Measurements from ENCODE around the gene CTNNA2.

CTNNA2 gene
- total RNA-seq: 0 to 0.04 reads per million in 2 experiments

GRCh38 chr2:79512442-79513401, at the start of gene CTNNA2:
Gene CTNNA2 (plus strand): TSS chr2:79513051.
- DNase-seq (ENCODE audit: low read depth): no peak

- no peak for DNase-seq (ENCODE audit: low read depth)
Measured at GRCh38 chr2:79487399-79487798, 25.5 kb upstream of the CTNNA2 start.

GRCh38 chr2:79511320-79511951, 1.4 kb upstream of the CTNNA2 start:
- DNase-seq (ENCODE audit: low read depth): no peak

GRCh38 chr2:79513711-79514110, 860 bp downstream of the CTNNA2 start:
- DNase-seq (ENCODE audit: low read depth): no peak

- no peak for DNase-seq (ENCODE audit: low read depth)
Measured at GRCh38 chr2:79529636-79530035, 16.8 kb downstream of the CTNNA2 start.

- no peak for DNase-seq (ENCODE audit: low read depth)
Measured at GRCh38 chr2:79530443-79530842, 17.6 kb downstream of the CTNNA2 start.

- no peak for DNase-seq (ENCODE audit: low read depth)
Measured at GRCh38 chr2:79547568-79547967, 34.7 kb downstream of the CTNNA2 start.

- DNase-seq (ENCODE audit: low read depth): no peak
Measured at GRCh38 chr2:79552653-79553052, 39.8 kb downstream of the CTNNA2 start.

GRCh38 chr2:79554899-79555298, 42.0 kb downstream of the CTNNA2 start:
- no peak for DNase-seq (ENCODE audit: low read depth)

- no peak for DNase-seq (ENCODE audit: low read depth)
Measured at GRCh38 chr2:79564065-79564464, 51.2 kb downstream of the CTNNA2 start.

- DNase-seq (ENCODE audit: low read depth): no peak
Measured at GRCh38 chr2:79569048-79569447, 56.2 kb downstream of the CTNNA2 start.

GRCh38 chr2:79573895-79574674, 61.2 kb downstream of the CTNNA2 start:
- no peak for DNase-seq (ENCODE audit: low read depth)

GRCh38 chr2:79576451-79576850, 63.6 kb downstream of the CTNNA2 start:
- DNase-seq (ENCODE audit: low read depth): no peak

- no peak for DNase-seq (ENCODE audit: low read depth)
Measured at GRCh38 chr2:79578952-79579351, 66.1 kb downstream of the CTNNA2 start.

GRCh38 chr2:79580175-79580574, 67.3 kb downstream of the CTNNA2 start:
- DNase-seq (ENCODE audit: low read depth): no peak

GRCh38 chr2:79585701-79586433, 73.0 kb downstream of the CTNNA2 start:
- no peak for DNase-seq (ENCODE audit: low read depth)

- no peak for DNase-seq (ENCODE audit: low read depth)
Measured at GRCh38 chr2:79591281-79591680, 78.4 kb downstream of the CTNNA2 start.

- no peak for DNase-seq (ENCODE audit: low read depth)
Measured at GRCh38 chr2:79593237-79593867, 80.5 kb downstream of the CTNNA2 start.

- no peak for DNase-seq (ENCODE audit: low read depth)
Measured at GRCh38 chr2:79596403-79596802, 83.6 kb downstream of the CTNNA2 start.

GRCh38 chr2:79604748-79605147, 91.9 kb downstream of the CTNNA2 start:
- no peak for DNase-seq (ENCODE audit: low read depth)

- DNase-seq (ENCODE audit: low read depth): no peak
Measured at GRCh38 chr2:79611448-79612016, 98.7 kb downstream of the CTNNA2 start.
